ENCODE data around the gene MMP17.

Gene MMP17

DNA sequence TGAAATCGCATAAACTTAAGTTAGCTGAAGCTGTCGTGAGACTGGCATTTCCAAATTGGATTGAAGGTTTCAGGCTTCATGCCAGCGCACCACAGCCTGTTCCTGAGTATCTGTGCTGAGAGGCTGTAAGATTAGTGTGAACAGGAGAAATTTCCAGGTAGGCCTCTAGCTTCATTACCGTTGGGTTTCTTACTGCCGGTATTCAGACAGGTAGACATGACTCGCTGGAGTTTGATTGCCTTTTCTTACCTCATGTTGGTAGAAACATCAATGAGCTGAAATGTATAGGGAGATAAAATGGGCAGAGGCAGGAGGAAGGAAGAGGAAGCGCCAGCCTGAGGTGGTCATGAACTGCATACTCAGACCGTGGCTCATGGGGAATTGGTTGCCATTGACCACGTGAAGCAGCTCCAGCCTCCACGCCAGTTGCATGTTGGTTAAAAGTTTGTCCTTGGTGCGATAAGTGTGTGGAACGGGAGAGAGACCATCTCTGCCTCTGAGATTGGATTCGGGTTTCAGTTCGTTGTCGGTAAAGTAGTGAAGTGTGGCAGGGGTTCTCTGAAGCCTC is 42.3 kb upstream of the MMP17 start:
- TF ChIP-seq, protein P1, sequence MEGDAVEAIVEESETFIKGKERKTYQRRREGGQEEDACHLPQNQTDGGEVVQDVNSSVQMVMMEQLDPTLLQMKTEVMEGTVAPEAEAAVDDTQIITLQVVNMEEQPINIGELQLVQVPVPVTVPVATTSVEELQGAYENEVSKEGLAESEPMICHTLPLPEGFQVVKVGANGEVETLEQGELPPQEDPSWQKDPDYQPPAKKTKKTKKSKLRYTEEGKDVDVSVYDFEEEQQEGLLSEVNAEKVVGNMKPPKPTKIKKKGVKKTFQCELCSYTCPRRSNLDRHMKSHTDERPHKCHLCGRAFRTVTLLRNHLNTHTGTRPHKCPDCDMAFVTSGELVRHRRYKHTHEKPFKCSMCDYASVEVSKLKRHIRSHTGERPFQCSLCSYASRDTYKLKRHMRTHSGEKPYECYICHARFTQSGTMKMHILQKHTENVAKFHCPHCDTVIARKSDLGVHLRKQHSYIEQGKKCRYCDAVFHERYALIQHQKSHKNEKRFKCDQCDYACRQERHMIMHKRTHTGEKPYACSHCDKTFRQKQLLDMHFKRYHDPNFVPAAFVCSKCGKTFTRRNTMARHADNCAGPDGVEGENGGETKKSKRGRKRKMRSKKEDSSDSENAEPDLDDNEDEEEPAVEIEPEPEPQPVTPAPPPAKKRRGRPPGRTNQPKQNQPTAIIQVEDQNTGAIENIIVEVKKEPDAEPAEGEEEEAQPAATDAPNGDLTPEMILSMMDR (IDR thresholded peaks at IDR 0.05; ENCODE audit: insufficient read depth, low read length, poor library complexity, severe bottlenecking): no peak
- no peak overlapping the region for H3K4me3 ChIP-seq (replicated peaks; ENCODE audit: low read depth, low read length)
- no peaks in the 10 kb centered on the region for H3K27me3 ChIP-seq (replicated peaks; ENCODE audit: control insufficient read depth, insufficient read depth, low read length)
- H3K36me3 ChIP-seq (ENCODE audit: control insufficient read depth, insufficient read depth, low read length): peaks cover 26% of the 10 kb centered on the region
- DNase-seq (ENCODE audit: extremely low read depth, insufficient read length): no peak

DNA sequence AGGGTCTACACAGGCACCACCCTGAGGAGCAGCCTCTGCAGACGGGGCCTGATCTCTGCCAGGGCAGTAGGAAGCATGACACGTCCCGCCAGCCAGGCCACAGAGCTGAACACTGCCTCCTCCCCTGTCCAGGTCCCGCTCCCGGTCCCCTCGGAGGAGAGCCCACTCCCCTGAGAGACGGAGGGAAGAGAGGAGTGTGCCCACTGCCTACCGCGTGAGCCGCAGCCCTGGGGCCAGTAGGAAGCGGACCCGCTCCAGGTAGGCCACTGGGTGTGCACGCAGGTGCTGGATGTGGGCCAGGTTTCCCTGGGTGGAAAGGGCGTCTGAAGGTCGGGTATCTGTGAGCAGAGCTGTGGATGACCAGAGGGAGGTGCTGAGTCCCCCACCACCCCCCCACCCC is 41.9 kb upstream of the MMP17 start:
- DNase-seq (ENCODE audit: extremely low read depth, insufficient read length): no peak
- Histone ChIP-seq H3K36me3 (ENCODE audit: control insufficient read depth, insufficient read depth, low read length) (peaks cover 26% of the 10 kb centered on the region), H3K27me3 (replicated peaks; ENCODE audit: control insufficient read depth, insufficient read depth, low read length) (no peaks in the 10 kb centered on the region), H3K4me3 (replicated peaks; ENCODE audit: low read depth, low read length) (no peak overlapping the region)
- TF ChIP-seq, protein P1 (IDR thresholded peaks at IDR 0.05; ENCODE audit: insufficient read depth, low read length, poor library complexity, severe bottlenecking): no peak

DNA sequence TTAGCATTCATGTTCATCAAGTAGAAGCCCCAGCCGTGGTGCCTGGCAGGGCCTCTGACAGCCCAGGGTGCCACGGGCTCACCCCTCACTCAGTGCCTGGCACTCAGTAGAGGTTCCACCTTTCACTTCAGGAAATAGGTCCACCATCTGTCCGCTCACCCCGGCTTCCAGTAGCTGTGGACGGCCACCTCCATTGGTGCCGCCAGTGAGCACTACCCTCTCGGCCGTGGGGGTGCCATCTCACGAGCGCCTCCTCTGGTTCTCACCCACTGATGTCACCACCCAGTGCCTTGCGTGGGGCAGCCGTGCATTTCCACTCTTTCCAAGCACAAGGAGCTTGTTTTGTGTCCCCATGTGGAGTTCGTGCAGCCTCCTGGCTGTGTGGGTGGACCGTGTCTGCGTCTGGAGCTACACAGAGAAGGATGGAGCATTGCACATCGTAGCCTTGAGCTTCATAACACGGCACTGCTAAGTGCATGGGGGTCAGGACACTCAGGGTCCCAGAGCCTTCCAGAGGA is 41.0 kb upstream of the MMP17 start:
- peaks cover 28% of the 10 kb centered on the region for H3K36me3 ChIP-seq (ENCODE audit: control insufficient read depth, insufficient read depth, low read length)

DNA sequence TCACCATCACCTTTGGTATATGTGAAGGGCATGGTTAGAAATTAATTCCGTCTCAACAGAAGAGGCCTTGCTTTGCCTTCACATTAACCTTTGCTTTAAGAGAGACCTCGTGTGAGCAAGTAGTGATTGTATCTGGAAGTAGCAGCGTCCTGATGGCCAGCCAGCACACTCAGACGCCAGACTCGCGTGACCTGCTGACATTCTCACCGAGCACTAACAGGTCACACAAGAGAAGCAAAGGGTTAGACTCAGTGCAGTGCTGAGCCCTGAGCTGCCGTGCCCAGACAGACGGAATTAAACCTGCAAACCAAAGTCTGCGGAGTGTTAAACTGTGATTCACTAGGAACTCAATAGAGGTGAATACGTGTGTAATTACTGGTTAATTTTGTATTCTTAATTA is 40.1 kb upstream of the MMP17 start:
- peaks cover 30% of the 10 kb centered on the region for H3K36me3 ChIP-seq (ENCODE audit: control insufficient read depth, insufficient read depth, low read length)
- DNase-seq (ENCODE audit: extremely low read depth, insufficient read length): no peak
- TF ChIP-seq, protein P1 (IDR thresholded peaks at IDR 0.05; ENCODE audit: insufficient read depth, low read length, poor library complexity, severe bottlenecking): no peak
- H3K4me3 ChIP-seq (replicated peaks; ENCODE audit: low read depth, low read length): no peak overlapping the region
- no peaks in the 10 kb centered on the region for H3K27me3 ChIP-seq (replicated peaks; ENCODE audit: control insufficient read depth, insufficient read depth, low read length)

More for the DNA sequence above, 41.0 kb upstream of the MMP17 start:
- no peak overlapping the region for H3K4me3 ChIP-seq (replicated peaks; ENCODE audit: low read depth, low read length)
- no peak for DNase-seq (ENCODE audit: extremely low read depth, insufficient read length)
- TF ChIP-seq, protein P1 (IDR thresholded peaks at IDR 0.05; ENCODE audit: insufficient read depth, low read length, poor library complexity, severe bottlenecking): no peak
- H3K27me3 ChIP-seq (replicated peaks; ENCODE audit: control insufficient read depth, insufficient read depth, low read length): no peaks in the 10 kb centered on the region

DNA sequence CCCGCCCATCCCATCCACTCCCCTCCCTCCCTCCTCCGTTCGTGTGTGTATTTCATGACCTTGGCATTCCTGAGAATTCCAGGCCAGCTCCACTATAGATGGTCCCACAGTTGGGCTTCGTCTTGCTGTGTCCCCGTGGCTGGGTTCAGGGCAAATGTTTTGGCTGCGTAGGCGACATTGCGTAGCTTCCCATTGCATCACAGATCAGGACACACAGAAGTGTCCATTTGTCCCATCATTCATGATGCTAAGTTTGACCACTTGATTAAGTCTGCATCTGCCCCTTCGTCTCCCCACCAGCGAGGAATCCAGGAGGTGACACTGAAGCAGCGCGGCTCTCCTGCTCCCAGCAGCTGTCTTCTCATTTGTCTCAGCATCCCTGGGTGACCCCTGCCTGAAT is 38.6 kb upstream of the MMP17 start:
- peaks cover 33% of the 10 kb centered on the region for H3K36me3 ChIP-seq (ENCODE audit: control insufficient read depth, insufficient read depth, low read length)
- H3K27me3 ChIP-seq (replicated peaks; ENCODE audit: control insufficient read depth, insufficient read depth, low read length): no peaks in the 10 kb centered on the region
- no peak overlapping the region for H3K4me3 ChIP-seq (replicated peaks; ENCODE audit: low read depth, low read length)
- TF ChIP-seq, protein P1 (IDR thresholded peaks at IDR 0.05; ENCODE audit: insufficient read depth, low read length, poor library complexity, severe bottlenecking): no peak
- no peak for DNase-seq (ENCODE audit: extremely low read depth, insufficient read length)
